Neuron (in vitro differentiated cells): Measurements from ENCODE around the gene PNP.

Experiments
- H2AFZ ChIP-seq: one replicate; pipeline ENCODE4 v1.6.1; 2013; ENCODE audit warnings: low read depth, mild to moderate bottlenecking, inconsistent platforms, low read length, moderate library complexity
- H3K27me3 ChIP-seq: one replicate; pipeline ENCODE4 v1.6.1; 2013; ENCODE audit warnings: low read length; ENCODE audit not compliant: insufficient read depth
- H3K36me3 ChIP-seq: one replicate; pipeline ENCODE4 v1.6.1; 2013; ENCODE audit warnings: low read length; ENCODE audit not compliant: insufficient read depth
- H3K4me1 ChIP-seq: one replicate; pipeline ENCODE4 v1.6.1; 2013; ENCODE audit warnings: low read length; ENCODE audit not compliant: insufficient read depth
- H3K4me3 ChIP-seq: 2 replicates; pipeline ENCODE4 v1.5.1; 2013; ENCODE audit warnings: mild to moderate bottlenecking, low read length, moderate library complexity
- H3K9me3 ChIP-seq: one replicate; pipeline ENCODE4 v1.6.1; 2013; ENCODE audit warnings: low read length

Gene PNP

GRCh38 chr14:20469242-20469889 lies at the start of gene PNP:
Gene PNP, plus strand, starts transcription at chr14:20469406. Its CDS starts 119 bp downstream, at chr14:20469525.
- H3K36me3 ChIP-seq, result peaks cover 6% of the 10 kb centered on the region
- H3K27me3 ChIP-seq, result peaks cover 4% of the 10 kb centered on the region

GRCh38 chr14:20419419-20419818 lies 49.8 kb upstream of the PNP start:
- Histone ChIP-seq H2AFZ (no peak overlapping the region), H3K4me1 (peaks cover 8% of the 10 kb centered on the region)

More at GRCh38 chr14:20469242-20469889, at the start of gene PNP:
- Histone ChIP-seq H2AFZ (peak within 1 kb of the TSS; percentile 57), H3K4me1 (peaks cover 13% of the 10 kb centered on the region), H3K4me3 (peak within 1 kb of the TSS; percentile 60), H3K9me3 (no peaks in the 10 kb centered on the region)

GRCh38 chr14:20421267-20421666 lies 47.9 kb upstream of the PNP start:
- Histone ChIP-seq H3K4me1 (peaks cover 8% of the 10 kb centered on the region), H3K4me3 (no peak overlapping the region), H3K27me3 (peaks cover 11% of the 10 kb centered on the region), H3K36me3 (no peaks in the 10 kb centered on the region), H3K9me3 (no peaks in the 10 kb centered on the region), H2AFZ (no peak overlapping the region)

More at GRCh38 chr14:20419419-20419818, 49.8 kb upstream of the PNP start:
- no peaks in the 10 kb centered on the region for H3K9me3 ChIP-seq
- no peak overlapping the region for H3K4me3 ChIP-seq
- H3K36me3 ChIP-seq, result no peaks in the 10 kb centered on the region
- peaks cover 11% of the 10 kb centered on the region for H3K27me3 ChIP-seq

GRCh38 chr14:20422886-20423285 lies 46.3 kb upstream of the PNP start:
- no peak overlapping the region for H3K4me3 ChIP-seq
- no peaks in the 10 kb centered on the region for H3K36me3 ChIP-seq
- peaks cover 8% of the 10 kb centered on the region for H3K4me1 ChIP-seq
- H2AFZ ChIP-seq, result no peak overlapping the region
- H3K27me3 ChIP-seq, result peaks cover 11% of the 10 kb centered on the region
- no peaks in the 10 kb centered on the region for H3K9me3 ChIP-seq

GRCh38 chr14:20424851-20425250 lies 44.4 kb upstream of the PNP start:
- no peaks in the 10 kb centered on the region for H3K27me3 ChIP-seq
- no peaks in the 10 kb centered on the region for H3K36me3 ChIP-seq
- H2AFZ ChIP-seq, result no peak overlapping the region
- H3K4me3 ChIP-seq, result no peak overlapping the region
- peaks cover 8% of the 10 kb centered on the region for H3K4me1 ChIP-seq
- no peaks in the 10 kb centered on the region for H3K9me3 ChIP-seq

GRCh38 chr14:20427231-20428009 lies 41.8 kb upstream of the PNP start:
- Histone ChIP-seq H3K4me3 (no peak overlapping the region), H3K9me3 (no peaks in the 10 kb centered on the region), H2AFZ (no peak overlapping the region), H3K36me3 (no peaks in the 10 kb centered on the region), H3K27me3 (no peaks in the 10 kb centered on the region), H3K4me1 (no peaks in the 10 kb centered on the region)

- Histone ChIP-seq H3K4me3 (no peak overlapping the region), H3K27me3 (no peaks in the 10 kb centered on the region), H2AFZ (no peak overlapping the region), H3K9me3 (no peaks in the 10 kb centered on the region), H3K36me3 (no peaks in the 10 kb centered on the region), H3K4me1 (no peaks in the 10 kb centered on the region)
Measured at GRCh38 chr14:20428010-20428365, 41.2 kb upstream of the PNP start.

- no peak overlapping the region for H3K4me3 ChIP-seq
- H3K4me1 ChIP-seq, result no peaks in the 10 kb centered on the region
- H3K36me3 ChIP-seq, result no peaks in the 10 kb centered on the region
- no peaks in the 10 kb centered on the region for H3K9me3 ChIP-seq
- H3K27me3 ChIP-seq, result peaks cover 4% of the 10 kb centered on the region
- no peak overlapping the region for H2AFZ ChIP-seq
Measured at GRCh38 chr14:20428802-20429201, 40.4 kb upstream of the PNP start.

- H3K4me3 ChIP-seq, result no peak overlapping the region
- no peaks in the 10 kb centered on the region for H3K36me3 ChIP-seq
- H2AFZ ChIP-seq, result no peak overlapping the region
- peaks cover 11% of the 10 kb centered on the region for H3K27me3 ChIP-seq
- H3K9me3 ChIP-seq, result no peaks in the 10 kb centered on the region
- no peaks in the 10 kb centered on the region for H3K4me1 ChIP-seq
Measured at GRCh38 chr14:20429801-20430669, 39.2 kb upstream of the PNP start.

GRCh38 chr14:20434701-20435581 lies 34.3 kb upstream of the PNP start:
- Histone ChIP-seq H3K36me3 (no peaks in the 10 kb centered on the region), H3K9me3 (peaks cover 2% of the 10 kb centered on the region), H3K4me3 (no peak overlapping the region), H2AFZ (peak overlapping the region; percentile 28), H3K27me3 (peaks cover 40% of the 10 kb centered on the region), H3K4me1 (no peaks in the 10 kb centered on the region)

GRCh38 chr14:20435582-20436362 lies 33.4 kb upstream of the PNP start, which contains the start of gene KLHL33:
Gene KLHL33, minus strand, starts transcription at chr14:20436166. Its CDS starts 355 bp downstream, at chr14:20435811.
- Histone ChIP-seq H3K36me3 (no peaks in the 10 kb centered on the region), H3K4me1 (no peaks in the 10 kb centered on the region), H3K27me3 (peaks cover 40% of the 10 kb centered on the region), H3K4me3 (no peak within 1 kb of the TSS), H2AFZ (peak within 1 kb of the TSS; percentile 28), H3K9me3 (peaks cover 2% of the 10 kb centered on the region)

GRCh38 chr14:20436363-20436755 lies 32.8 kb upstream of the PNP start:
- Histone ChIP-seq H3K4me3 (no peak overlapping the region), H3K27me3 (peaks cover 40% of the 10 kb centered on the region), H2AFZ (no peak overlapping the region), H3K9me3 (peaks cover 2% of the 10 kb centered on the region), H3K36me3 (no peaks in the 10 kb centered on the region), H3K4me1 (no peaks in the 10 kb centered on the region)
